HepG2 (cell line): ENCODE measurements around the gene ENPP1. TPM values are rescaled to one million over a fixed set of nuclear protein-coding genes. Genes with fewer than 3 reads are reported as not detected.
A peak's percentile ranks its signal among the peaks of the same experiment; 100 is the strongest.

Experiments
- CHCHD3 ChIP-seq: sonication (generic); formaldehyde crosslinking; IDR thresholded peaks from 2 replicates; pipeline ENCODE4 v1.8.0; 2022; ENCODE audit warnings: mild to moderate bottlenecking, missing genetic modification reagents, moderate library complexity
- FOXA3 ChIP-seq: IDR thresholded peaks from 2 replicates; pipeline ENCODE4 v1.6.1; 2016; ENCODE audit warnings: missing genetic modification reagents, missing compliant biosample characterization
- JARID2 ChIP-seq: sonication (generic); formaldehyde crosslinking; IDR thresholded peaks from 2 replicates; pipeline ENCODE4 v1.8.1; 2023; ENCODE audit warnings: missing genetic modification reagents, inconsistent platforms; ENCODE audit not compliant: insufficient replicate concordance
- MEIS1 ChIP-seq: sonication (generic); formaldehyde crosslinking; IDR thresholded peaks from 2 replicates; pipeline ENCODE4 v1.9.0; 2021; ENCODE audit warnings: mild to moderate bottlenecking, missing genetic modification reagents, moderate library complexity, borderline replicate concordance
- MYNN ChIP-seq: sonication (generic); formaldehyde crosslinking; IDR thresholded peaks from 2 replicates; pipeline ENCODE4 v1.4.0; 2020; ENCODE audit warnings: mild to moderate bottlenecking, low read depth, missing genetic modification reagents
- NCOR1 ChIP-seq: fragments of 200-600 bp; sonication (generic); IDR thresholded peaks from 2 replicates; pipeline ENCODE4 v1.7.0; 2017; ENCODE audit warnings: antibody characterized with exemption, low read length, borderline replicate concordance
- NR2F6 ChIP-seq, 2 experiments: IDR thresholded peaks; 2 replicates each; pipeline ENCODE4 v1.6.1; 2016; ENCODE audit warnings: antibody characterized with exemption in 1 of 2, mild to moderate bottlenecking in 1 of 2
- PITX1 ChIP-seq: sonication (generic); formaldehyde crosslinking; IDR thresholded peaks from 2 replicates; pipeline ENCODE4 v1.5.1; 2020; ENCODE audit warnings: mild to moderate bottlenecking, missing genetic modification reagents
- SP2 ChIP-seq: sonication (generic); formaldehyde crosslinking; IDR thresholded peaks from 2 replicates; pipeline ENCODE4 v1.5.1; 2020; ENCODE audit warnings: mild to moderate bottlenecking, missing genetic modification reagents
- ZGPAT ChIP-seq: IDR thresholded peaks from 2 replicates; pipeline ENCODE4 v1.6.1; 2016; ENCODE audit warnings: mild to moderate bottlenecking
- ZKSCAN5 ChIP-seq: sonication (generic); formaldehyde crosslinking; IDR thresholded peaks from 2 replicates; pipeline ENCODE4 v1.5.1; 2020; ENCODE audit warnings: mild to moderate bottlenecking, missing genetic modification reagents
- ZNF17 ChIP-seq: sonication (generic); formaldehyde crosslinking; IDR thresholded peaks from 2 replicates; pipeline ENCODE4 v1.5.0; 2020; ENCODE audit warnings: mild to moderate bottlenecking, missing genetic modification reagents
- ZNF3 ChIP-seq: IDR thresholded peaks from 2 replicates; pipeline ENCODE4 v1.7.0; 2017; ENCODE audit warnings: inconsistent platforms
- ZNF431 ChIP-seq: sonication (generic); formaldehyde crosslinking; IDR thresholded peaks from 2 replicates; pipeline ENCODE4 v1.9.0; 2022; ENCODE audit warnings: missing genetic modification reagents, low read depth, mild to moderate bottlenecking, borderline replicate concordance
- ZNF547 ChIP-seq: sonication (generic); formaldehyde crosslinking; IDR thresholded peaks from 2 replicates; pipeline ENCODE4 v1.5.1; 2020; ENCODE audit warnings: mild to moderate bottlenecking, missing genetic modification reagents
- ZNF562 ChIP-seq: sonication (generic); formaldehyde crosslinking; IDR thresholded peaks from 2 replicates; pipeline ENCODE4 v1.8.0; 2022; ENCODE audit warnings: missing genetic modification reagents, borderline replicate concordance
- ZNF709 ChIP-seq: sonication (generic); formaldehyde crosslinking; IDR thresholded peaks from 2 replicates; pipeline ENCODE4 v1.5.0; 2020; ENCODE audit warnings: mild to moderate bottlenecking, missing genetic modification reagents
- ZNF713 ChIP-seq: sonication (generic); formaldehyde crosslinking; IDR thresholded peaks from 2 replicates; pipeline ENCODE4 v1.4.0; 2020; ENCODE audit warnings: mild to moderate bottlenecking, missing genetic modification reagents
- ZNF788 ChIP-seq: sonication (generic); formaldehyde crosslinking; IDR thresholded peaks from 2 replicates; pipeline ENCODE4 v1.5.0; 2020; ENCODE audit warnings: mild to moderate bottlenecking, missing genetic modification reagents, borderline replicate concordance
- polyA plus RNA-seq, 8 experiments: library from polyadenylated mRNA; depleted of rRNA in 3 of 8; stranded (reverse) in 7 of 8; unstranded in 1 of 8; fragments of >200 nt; fragmentation: Illumina TruSeq in 4 of 8; extraction: Trizol in 4 of 8; gene quantifications; 2 replicates each; pipeline versions ENCODE4 v1.2.1 to v1.2.3, GENCODE V29; 2011 to 2016; ENCODE audit warnings: low read depth in 4 of 8, missing spikeins in 1 of 8, mixed read lengths in 1 of 8; ENCODE audit not compliant: insufficient read depth in 1 of 8
- total RNA-seq, 5 experiments: library from RNA; depleted of rRNA; stranded (reverse); fragments of >200 nt; fragmentation: Illumina TruSeq; extraction: Trizol; gene quantifications; 2 replicates each; pipeline ENCODE4 v1.2.3, GENCODE V29; 2016; ENCODE audit warnings: low read depth in 1 of 5
- TF ChIP-seq, protein P1 (sequence below): sonication (generic); formaldehyde crosslinking; IDR thresholded peaks from 2 replicates; pipeline ENCODE4 v1.8.0; 2022; ENCODE audit warnings: missing genetic modification reagents, mild to moderate bottlenecking, borderline replicate concordance
- TF ChIP-seq, protein P2 (sequence below): sonication (generic); formaldehyde crosslinking; IDR thresholded peaks from 2 replicates; pipeline ENCODE4 v1.9.0; 2021; ENCODE audit warnings: missing genetic modification reagents, borderline replicate concordance
- TF ChIP-seq, protein P3 (sequence below): sonication (generic); formaldehyde crosslinking; IDR thresholded peaks from 2 replicates; pipeline ENCODE4 v1.5.1; 2020; ENCODE audit warnings: mild to moderate bottlenecking, missing genetic modification reagents

The ENPP1 gene
- total and polyA plus RNA-seq, 2 of the 13 experiments (the other 11 are each of a cell fraction or from before 2014, with no cell fraction given): 56.5 to 160 TPM

- TF ChIP-seq NR2F6 (IDR thresholded peaks at IDR 0.05) (peak; percentile 91), NR2F6 (CRISPR knock-in tag; IDR thresholded peaks at IDR 0.05) (peak; percentile 92), ZNF547 (CRISPR knock-in tag) (peak; percentile 59; the same call in 1 of the 2 replicates), NCOR1 (peak; percentile 96; the same call in 1 of the 2 replicates), ZGPAT (CRISPR knock-in tag) (peak; percentile 100), FOXA3 (CRISPR knock-in tag) (peak; percentile 100), ZNF562 (CRISPR knock-in tag) (no peak), ZNF431 (no peak; the same call in 1 of the 2 replicates), ZNF3 (CRISPR knock-in tag) (peak; percentile 66; the same call in 1 of the 2 replicates), ZNF709 (no peak), MEIS1 (CRISPR knock-in tag) (no peak), ZNF713 (CRISPR knock-in tag) (no peak), JARID2 (CRISPR knock-in tag) (no peak), SP2 (CRISPR knock-in tag) (no peak), ZKSCAN5 (CRISPR knock-in tag) (no peak), CHCHD3 (CRISPR knock-in tag) (no peak), ZNF17 (CRISPR knock-in tag) (no peak), MYNN (CRISPR knock-in tag) (no peak), PITX1 (CRISPR knock-in tag) (peak; percentile 95), ZNF788 (peak; percentile 88; the same call in 1 of the 2 replicates)
- TF ChIP-seq, protein P1, sequence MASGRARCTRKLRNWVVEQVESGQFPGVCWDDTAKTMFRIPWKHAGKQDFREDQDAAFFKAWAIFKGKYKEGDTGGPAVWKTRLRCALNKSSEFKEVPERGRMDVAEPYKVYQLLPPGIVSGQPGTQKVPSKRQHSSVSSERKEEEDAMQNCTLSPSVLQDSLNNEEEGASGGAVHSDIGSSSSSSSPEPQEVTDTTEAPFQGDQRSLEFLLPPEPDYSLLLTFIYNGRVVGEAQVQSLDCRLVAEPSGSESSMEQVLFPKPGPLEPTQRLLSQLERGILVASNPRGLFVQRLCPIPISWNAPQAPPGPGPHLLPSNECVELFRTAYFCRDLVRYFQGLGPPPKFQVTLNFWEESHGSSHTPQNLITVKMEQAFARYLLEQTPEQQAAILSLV (CRISPR knock-in tag): no peak
- TF ChIP-seq, protein P2, sequence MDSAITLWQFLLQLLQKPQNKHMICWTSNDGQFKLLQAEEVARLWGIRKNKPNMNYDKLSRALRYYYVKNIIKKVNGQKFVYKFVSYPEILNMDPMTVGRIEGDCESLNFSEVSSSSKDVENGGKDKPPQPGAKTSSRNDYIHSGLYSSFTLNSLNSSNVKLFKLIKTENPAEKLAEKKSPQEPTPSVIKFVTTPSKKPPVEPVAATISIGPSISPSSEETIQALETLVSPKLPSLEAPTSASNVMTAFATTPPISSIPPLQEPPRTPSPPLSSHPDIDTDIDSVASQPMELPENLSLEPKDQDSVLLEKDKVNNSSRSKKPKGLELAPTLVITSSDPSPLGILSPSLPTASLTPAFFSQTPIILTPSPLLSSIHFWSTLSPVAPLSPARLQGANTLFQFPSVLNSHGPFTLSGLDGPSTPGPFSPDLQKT (CRISPR knock-in tag): no peak
- TF ChIP-seq, protein P3, sequence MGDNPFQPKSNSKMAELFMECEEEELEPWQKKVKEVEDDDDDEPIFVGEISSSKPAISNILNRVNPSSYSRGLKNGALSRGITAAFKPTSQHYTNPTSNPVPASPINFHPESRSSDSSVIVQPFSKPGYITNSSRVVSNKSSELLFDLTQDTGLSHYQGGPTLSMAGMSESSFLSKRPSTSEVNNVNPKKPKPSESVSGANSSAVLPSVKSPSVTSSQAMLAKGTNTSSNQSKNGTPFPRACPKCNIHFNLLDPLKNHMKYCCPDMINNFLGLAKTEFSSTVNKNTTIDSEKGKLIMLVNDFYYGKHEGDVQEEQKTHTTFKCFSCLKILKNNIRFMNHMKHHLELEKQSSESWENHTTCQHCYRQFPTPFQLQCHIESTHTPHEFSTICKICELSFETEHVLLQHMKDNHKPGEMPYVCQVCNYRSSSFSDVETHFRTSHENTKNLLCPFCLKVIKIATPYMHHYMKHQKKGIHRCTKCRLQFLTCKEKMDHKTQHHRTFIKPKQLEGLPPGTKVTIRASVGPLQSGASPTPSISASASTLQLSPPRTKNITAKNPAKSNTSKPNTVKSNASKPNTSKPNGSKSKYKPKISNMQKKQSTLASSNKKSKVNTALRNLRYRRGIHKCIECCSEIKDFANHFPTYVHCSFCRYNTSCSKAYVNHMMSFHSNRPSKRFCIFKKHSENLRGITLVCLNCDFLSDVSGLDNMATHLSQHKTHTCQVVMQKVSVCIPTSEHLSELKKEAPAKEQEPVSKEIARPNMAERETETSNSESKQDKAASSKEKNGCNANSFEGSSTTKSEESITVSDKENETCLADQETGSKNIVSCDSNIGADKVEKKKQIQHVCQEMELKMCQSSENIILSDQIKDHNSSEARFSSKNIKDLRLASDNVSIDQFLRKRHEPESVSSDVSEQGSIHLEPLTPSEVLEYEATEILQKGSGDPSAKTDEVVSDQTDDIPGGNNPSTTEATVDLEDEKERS (CRISPR knock-in tag): peak; percentile 93; the same call in 1 of the 2 replicates
Observed at GRCh38 chr6:131937703-131938631, 130.1 kb downstream of the ENPP1 start (continued).
